NCI-H446 treated with DMSO at 0.1 percent for 48 hours (cell line): ENCODE results near the gene BCL2L1.
"Not testable (repeated sequence)": the region's sequence is repeated elsewhere in the genome, so short reads cannot be mapped to it uniquely, and the experiment has no call there.

ENCODE experiments used
- DNase-seq: peaks from one replicate; lab custom pipeline; 2025; lab: John Stamatoyannopoulos, UW

BCL2L1 gene

DNA sequence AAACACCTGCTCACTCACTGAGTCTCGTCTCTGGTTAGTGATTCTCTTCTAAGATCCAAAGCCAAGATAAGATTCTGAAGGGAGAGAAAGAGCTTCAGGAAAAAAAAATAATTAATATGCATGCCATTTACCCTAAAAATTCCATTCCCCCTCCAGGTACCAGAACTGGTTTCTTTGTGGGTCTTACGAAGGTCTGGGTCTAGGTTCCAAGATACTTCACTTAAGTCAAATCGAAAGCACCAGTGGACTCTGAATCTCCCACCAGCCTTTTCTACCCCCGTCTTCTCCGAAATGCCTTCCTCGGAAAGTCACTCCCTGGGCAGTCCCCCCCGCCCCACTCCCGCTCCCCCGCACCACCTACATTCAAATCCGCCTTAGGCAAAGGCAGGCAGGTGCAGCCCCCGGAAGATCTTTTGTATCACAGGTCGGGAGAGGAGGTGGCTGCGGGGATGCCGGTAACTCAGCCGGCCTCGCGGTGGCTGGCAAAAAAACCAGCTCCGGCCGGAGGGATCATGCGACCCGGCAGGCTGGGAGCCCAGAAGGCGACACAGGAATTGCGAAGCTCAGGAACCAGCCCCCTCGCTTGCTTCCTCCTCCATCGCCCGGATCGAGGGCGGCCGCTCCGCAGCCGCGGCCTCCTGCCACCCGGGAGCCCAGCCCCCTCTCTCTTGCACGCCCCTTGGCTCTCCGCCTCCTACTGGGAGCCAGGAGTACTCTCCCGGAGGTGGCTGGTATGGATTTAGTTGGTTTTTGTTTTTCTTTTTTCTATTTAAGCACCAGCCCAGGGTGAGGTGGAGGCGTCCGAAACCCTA lies at the start of gene BCL2L1:
TSS of gene BCL2L1 (minus strand) at position 612 of the 812 bp plus-strand sequence. CDS start 650 bp downstream, outside the sequence.
- peak; percentile 59 for DNase-seq

DNA sequence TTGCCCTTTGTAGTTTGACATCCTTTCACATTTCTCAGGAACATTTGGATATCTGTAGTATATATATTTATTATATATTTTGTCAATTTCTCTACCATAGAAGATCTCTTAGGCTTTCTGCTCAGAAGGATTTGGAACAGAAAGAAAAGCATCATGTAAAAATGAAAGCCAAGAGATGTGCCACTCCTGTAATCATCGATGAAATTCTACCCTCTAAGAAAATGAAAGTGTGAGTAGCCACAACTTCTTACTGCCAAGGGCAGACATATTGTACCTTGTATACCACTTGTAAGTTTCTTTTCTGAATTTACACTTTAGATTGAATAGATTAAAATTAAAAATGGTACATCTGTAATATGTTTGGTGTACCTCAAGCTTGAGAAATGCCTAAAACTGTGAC lies 47.6 kb upstream of the BCL2L1 start:
- no peak for DNase-seq

DNA sequence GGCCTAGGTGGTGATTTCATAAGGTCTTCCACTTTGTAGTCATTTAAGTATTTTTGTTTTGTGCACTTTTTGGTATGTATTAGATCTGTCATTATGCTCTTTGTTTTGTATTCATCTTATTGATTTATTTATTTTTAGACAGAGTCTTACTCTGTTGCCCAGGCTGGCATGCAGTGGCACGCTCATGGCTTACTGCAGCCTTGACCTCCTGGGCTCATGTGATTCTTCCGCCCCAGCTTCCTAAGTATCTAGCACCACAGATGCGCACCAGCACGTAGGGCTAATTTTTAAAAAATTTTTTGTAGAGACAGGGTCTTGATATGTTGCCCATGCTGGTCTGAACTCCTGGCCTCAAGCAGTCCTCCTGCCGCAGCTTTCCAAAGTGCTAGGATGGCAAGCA lies 47.0 kb upstream of the BCL2L1 start:
- DNase-seq, result no peak

DNA sequence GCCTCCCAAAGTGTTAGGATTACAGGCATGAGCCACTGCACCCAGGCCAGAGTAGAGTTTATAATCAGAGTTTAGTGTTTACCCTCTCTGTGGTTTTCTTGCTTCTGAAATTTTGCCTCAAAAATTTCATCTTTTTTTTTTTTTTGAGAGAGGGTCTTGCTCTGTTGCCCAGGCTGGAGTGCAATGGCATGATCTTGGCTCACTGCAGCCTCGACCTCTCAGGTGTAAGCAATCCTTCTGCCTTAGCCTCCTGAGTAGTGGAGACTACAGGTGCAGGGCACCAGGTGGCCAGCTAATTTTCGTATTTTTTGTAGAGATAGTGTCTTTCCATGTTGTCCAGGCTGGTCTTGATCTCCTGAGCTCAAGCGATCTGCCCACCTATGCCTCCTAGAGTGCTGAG lies 45.1 kb upstream of the BCL2L1 start:
- no peak for DNase-seq

DNA sequence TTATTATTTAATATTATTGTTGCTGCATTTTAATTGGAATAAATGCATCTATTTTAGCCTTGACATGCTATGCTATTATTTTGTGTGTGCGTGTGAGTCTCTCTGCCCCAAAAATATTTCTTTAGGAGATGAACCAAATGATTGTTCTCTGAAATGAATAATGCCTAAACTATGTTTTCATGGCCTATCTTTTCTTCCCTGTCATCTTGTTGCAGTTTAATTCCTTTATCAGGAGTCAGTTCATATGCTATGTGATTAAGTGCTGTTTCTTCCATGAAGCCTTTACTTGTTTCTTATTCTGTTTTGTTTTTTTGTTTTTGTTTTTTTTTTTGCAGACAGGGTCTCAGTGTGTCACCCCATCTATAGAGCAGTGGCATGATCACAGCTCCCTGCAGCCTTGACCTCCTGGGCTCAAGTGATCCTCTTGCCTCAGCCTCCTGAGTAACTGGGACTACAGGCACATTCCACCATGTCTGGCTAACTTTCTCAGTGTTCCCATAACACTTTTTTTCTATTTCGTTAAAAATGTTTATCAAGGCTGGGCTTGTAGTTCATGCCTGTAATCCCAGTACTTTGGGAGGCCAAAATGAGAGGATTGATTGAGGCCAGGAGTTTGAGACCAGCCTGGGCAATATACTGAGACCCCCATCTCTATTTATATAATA lies 42.1 kb upstream of the BCL2L1 start:
- no peak for DNase-seq

DNA sequence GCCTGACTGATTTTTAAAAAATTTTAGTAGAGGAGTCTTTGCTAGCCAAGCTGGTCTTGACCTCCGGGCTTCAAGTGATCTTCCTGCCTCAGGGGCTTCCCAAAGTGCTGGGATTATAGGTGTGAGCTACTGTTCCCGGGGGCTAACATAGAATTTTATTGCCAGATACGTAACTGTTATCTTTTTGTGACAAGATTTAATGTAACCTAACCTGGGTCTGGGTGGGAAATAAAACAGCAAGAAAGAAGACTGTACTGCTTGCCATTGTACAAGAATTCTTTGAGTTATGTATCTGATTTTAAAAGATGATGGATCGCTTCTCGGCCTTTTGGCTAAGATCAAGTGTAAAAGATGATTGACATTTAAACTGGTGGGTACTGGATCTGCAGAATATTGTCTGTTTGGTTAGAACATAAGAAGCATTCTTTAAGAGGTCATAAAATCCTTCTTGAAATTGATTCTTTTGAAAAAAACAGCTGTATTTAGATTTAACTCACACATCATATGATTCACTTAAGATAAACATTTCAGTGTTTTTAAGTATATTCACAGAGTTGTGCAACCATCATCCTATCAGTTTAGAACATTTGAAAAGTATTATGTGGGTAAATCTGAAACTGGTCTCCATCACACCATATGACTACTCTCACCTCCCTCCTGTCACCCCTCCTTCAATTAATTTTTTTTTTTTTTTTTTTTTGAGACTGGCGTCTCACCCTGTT lies 38.0 kb upstream of the BCL2L1 start:
- no peak for DNase-seq

DNA sequence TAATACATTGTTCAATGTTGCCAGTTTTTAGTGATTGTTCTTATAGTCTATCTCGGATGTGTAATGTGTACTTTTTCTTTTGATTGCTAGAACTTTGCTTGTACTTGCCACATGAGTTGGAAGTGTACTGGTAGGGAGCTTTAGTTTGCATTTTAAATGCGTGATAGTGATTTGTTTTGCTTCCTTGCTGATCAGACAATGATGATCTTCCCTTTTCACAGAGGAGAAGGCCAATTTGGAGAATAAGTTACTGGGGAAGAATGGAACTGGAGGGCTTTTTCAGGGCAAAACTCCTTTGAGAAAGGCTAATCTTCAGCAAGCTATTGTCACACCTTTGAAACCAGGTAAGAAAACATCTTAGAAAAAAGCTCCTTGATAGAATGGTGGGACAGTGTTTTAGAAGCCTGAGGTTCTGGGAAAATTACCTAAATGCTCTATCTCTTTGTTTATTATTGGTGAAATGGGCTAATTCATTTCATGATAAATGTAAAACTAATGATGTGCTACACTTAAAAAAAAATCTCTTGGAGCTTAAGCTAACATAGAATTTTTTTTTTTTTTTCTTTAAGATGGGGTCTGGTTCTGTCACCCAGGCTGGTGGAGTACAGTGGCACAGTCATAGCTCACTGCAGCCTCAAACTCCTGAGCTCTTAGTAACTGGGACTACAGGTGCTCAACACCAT lies 37.3 kb upstream of the BCL2L1 start:
- no peak for DNase-seq

DNA sequence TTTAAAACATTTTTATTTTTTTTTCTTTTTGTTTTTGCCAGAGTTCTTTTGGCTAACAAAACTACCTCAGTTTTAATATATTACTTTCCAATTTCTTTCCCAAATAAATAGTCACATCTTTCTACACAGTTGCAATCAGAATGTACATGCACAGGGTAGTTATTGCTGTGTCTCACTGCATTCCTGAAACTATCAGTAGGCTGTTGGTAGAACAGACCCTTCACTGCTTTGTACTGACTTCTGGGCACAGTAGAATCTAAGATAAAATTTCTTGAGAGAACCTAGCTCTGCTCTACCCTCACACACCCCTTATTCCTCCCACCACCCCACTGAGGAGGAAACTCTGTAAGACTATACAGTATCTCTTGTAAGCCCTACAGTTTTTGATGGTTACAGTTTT lies 36.3 kb upstream of the BCL2L1 start:
- DNase-seq, result no peak

DNA sequence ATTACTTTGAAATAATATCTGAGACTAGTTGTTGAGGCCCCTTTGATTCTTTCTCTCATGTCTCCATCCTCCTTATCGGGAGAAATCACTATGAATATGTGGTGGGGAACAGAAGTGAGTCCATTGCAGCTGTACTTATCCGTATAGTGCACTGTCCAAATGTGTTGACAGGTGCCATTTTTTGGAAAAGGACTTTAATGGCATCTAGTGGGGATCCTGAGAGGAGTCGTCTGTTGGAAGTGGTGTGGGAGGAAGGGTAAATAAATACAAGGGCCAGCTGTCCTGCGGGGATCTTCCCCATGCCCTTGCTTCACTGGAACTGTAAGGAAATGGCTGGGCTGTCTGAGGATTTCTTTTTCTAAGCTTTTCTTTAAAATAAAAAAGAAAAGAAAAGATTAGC lies 35.9 kb upstream of the BCL2L1 start:
- DNase-seq, result no peak

DNA sequence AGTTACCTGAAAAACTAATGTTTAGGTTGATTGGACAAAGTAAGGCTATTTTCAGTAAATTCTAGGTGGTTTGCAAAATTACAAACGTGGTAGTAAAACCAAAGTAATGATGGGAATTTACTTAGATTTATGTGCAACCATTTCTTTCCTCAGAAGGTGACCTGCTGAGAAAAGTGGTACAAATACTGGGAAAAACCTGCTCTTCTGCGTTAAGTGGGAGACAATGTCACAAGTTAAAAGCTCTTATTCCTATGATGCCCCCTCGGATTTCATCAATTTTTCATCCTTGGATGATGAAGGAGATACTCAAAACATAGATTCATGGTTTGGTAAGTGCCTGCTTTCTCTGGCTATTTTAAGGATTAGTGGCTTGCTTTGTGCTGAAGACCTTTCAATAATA lies 34.6 kb upstream of the BCL2L1 start:
- DNase-seq, result no peak

DNA sequence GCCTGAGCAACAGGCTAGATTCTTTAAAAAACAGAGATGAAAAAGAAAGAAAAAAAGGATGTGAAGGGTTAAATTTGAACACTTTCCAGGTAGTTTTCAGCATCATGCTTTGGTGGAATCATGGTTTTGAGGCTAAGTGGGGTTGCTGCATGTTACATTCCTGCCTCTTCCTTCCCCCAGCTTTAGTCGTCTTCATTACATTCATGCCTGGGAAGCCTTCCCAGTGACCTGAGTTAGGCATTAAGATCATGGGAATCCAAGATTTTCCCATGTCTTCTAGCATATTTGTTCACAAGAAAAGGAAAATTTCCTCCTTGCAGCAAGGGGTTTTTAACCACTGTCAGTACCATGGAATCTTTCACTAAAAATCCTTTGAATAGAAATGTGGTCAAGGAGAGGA lies 28.5 kb upstream of the BCL2L1 start:
- DNase-seq, result no peak

DNA sequence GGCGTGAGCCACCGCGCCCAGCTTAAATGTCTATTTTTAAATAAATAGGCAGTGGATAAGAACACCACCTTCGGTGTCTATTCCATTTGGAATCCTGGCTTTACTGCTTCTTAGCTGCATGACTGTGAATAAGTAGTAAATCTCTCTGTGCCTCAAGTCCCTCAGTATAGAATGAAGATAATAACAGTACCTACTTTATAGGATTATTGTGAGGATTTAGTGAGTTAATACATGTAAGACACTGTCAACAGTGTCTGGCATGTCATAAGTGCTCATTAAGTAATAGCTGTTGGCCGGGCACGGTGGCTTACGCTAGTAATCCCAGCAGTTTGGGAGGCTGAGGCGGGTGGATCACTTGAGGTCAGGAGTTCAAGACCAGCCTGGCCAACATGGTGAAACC lies 26.6 kb upstream of the BCL2L1 start:
- DNase-seq, result no peak

DNA sequence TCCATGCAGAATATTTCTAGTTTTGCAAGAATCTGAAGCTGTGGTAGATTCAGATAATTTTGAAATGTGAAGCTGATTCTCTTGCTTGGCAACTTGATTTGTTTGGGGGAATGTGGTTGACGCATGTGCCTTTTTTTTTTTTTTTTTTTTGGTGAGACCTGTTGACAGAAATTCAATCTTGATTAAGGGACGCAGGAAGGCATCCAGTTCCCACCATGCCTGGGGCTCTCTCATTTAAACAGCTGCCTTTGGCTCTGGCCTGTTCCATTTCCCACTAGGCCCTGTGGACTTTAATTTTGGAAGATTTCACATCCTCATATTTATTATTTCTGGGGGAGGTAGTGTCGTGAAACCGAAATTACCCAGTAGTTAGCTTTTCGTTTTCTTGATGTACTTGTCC lies 25.0 kb upstream of the BCL2L1 start:
- DNase-seq, result no peak

DNA sequence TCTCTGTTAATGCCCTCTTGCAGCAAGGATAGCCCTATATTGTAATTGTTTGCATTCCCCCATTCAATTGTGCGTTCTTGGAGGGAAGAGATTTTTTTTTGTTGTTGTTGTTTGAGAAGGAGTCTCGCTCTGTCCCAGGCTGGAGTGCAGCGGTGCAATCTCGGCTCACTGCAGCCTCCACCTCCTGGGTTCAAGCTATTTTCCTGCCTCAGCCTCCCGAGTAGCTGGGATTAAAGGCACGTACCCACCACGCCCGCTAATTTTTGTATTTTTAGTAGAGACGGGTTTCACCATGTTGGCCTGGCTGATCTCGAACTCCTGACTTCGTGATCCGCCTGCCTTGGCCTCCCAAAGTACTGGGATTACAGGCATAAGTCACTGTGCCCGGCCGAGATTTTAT lies 24.4 kb upstream of the BCL2L1 start:
- not testable (repeated sequence) for DNase-seq

DNA sequence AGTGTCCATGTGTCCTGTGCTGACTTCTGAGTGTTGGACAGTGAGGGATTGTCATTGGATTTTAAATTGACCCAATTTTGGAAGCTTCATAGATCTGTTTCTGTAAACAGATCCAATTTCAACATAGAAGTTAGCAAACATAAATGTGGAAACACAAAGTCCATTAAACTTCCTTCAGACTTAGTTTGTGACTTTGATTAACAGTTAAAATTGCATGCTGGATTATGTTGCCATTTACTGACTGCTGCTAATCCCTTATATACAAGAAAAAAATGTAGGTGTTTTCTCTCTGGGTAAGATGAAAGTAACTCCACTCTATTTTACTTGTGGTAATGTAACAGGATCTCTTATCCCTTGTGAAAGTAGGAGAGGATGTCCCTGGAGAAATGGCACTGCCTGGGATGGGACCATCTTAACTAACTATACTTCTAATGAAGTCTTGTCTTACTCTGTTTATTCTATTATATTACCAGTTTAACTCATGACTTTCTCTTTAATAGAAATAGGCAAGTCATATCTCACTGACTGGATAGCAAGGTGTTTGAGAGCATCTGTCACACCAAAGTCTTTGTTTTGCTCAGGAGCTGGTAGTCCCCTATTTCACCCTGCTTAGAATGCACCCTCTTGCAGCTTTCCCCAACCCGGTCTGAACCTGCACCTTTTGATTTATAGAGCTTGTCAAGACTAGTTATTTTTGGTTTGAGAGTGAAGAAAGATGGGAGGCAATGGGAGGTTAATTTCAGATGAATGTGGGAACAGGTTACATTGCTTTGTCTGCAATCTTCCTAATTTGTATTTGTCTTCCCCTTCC lies 23.6 kb upstream of the BCL2L1 start:
- DNase-seq, result no peak

DNA sequence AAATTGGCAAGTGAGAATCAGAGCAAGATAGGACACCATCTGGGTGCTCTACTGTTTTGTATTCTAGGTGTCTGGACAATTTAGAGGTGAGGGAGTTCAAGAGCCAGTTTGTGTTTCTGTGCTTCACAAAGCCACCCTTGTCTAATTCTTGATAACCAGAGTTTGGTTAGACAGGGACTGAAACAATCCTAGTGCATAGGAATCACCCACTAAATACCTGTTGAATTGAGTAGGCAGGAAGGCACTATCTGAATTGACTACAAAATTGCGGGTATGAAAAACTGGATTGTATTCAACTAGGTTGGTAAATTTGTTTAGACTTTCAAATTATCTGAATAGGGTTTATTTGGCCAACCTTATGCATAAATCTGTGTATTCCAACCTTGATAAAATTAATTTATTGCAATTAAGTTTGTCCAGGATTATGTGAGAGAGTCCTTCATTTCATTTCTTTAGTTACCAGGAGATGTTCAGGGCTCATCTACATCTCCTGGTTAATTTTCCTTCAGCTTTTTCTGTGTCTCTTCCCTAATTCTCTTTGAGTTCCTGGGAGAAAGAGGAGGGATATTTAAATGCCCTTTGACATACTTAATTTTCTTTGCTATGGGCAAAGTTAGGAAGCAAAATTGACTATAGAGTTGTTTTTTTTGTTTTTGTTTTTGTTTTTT lies 18.1 kb upstream of the BCL2L1 start:
- no peak for DNase-seq

DNA sequence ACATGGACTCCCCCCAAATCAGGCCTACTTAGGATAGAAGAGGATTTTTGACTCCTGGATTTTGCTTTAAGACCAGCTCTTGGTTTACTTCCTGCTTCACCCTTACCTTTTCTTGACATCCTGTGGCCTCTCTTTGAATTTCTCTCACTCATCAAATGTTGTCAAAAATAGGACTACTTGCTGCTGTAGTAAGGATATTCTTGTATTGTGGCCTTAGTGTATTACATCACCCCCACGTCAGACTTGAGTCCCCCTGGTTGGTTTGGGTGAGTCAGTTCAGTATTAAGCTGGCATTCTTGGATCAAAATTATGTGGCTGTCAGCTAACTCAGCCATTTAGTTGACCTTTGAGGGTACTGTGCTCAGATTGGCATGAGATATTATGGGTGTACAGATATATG lies 17.5 kb upstream of the BCL2L1 start:
- DNase-seq, result no peak

DNA sequence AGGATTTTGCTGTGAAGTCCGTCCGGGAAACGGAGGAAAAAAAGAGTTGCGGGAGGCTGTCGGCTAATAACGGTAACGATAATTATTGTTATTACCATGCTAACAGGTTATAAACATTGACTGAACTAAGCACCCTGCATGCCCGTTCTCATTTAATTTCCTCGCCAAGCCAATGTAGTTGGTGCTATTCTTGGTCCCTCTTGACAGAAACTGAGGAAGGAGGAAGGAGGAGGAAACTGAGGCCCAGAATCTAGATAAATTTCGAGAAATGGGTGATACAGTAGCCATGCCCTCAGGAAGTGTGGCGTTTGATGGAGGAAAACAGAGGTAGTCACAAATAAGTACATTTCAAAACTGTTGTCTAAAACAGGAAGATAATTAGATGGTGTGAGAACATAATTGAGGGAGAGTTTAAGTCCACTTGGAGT lies 16.9 kb upstream of the BCL2L1 start:
- no peak for DNase-seq

DNA sequence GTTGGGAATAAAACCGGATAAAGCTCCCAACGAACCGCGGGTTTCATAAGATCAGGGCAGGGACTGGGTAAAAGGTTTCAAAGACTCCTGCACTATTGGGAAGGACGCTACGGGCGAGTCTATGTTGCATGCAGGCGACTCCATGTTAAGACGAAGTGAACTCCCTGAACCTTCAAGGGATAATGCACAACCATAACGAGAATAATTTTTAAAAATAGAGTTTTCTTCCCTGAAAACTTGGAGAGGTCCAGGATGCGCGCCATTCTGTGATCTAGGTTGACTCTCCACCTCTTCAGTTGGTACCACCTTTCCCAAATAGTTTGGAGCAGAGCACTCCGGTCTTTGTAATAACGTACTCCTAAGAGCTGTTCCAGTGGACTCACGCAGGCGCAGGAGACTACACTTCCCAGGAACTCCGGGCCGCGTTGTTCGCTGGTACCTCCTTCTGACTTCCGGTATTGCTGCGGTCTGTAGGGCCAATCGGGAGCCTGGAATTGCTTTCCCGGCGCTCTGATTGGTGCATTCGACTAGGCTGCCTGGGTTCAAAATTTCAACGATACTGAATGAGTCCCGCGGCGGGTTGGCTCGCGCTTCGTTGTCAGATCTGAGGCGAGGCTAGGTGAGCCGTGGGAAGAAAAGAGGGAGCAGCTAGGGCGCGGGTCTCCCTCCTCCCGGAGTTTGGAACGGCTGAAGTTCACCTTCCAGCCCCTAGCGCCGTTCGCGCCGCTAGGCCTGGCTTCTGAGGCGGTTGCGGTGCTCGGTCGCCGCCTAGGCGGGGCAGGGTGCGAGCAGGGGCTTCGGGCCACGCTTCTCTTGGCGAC lies 16.3 kb upstream of the BCL2L1 start, which contains the start of gene TPX2:
TSS of gene TPX2 (plus strand) at position 562 of the 821 bp plus-strand sequence. CDS start 18,187 bp downstream, outside the sequence.
- DNase-seq, result peak; percentile 96

DNA sequence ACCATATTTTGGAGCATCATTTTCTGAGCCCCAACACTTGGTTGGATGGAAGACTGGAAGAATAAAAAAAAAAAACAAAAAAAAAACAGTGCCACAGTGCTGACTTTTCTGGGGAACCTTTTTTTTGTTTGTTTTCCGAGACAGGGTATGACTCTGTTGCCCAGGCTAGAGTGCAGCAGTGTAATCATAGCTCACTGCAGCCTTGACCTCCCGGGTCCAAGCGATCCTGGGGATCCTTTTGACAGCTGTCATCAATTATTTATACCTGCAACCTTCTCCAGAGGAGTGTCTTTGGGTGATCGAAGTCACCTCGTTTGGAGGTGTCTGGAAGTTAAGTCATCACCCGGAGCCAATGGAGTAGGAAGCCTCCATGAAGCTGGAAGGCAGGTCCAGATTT lies 8.7 kb upstream of the BCL2L1 start:
- DNase-seq, result no peak
